Trophoblast cell (in vitro differentiated cells and primary cell): Measurements from ENCODE around the gene BMP2.

Experiments used
- DNase-seq, 2 donors: peaks; one replicate each; pipeline ENCODE4 v3.0.0-alpha.2; 2016
- H2AFZ ChIP-seq: 2 replicates; pipeline ENCODE4 v1.6.1; 2013; ENCODE audit warnings: low read length, moderate library complexity, mild to moderate bottlenecking; ENCODE audit not compliant: insufficient read depth, poor library complexity
- H2AK5ac ChIP-seq: 2 replicates; pipeline ENCODE4 v1.6.1; 2013; ENCODE audit warnings: mild to moderate bottlenecking, low read length
- H2BK120ac ChIP-seq: 2 replicates; pipeline ENCODE4 v1.6.1; 2013; ENCODE audit warnings: low read length, mild to moderate bottlenecking, moderate library complexity; ENCODE audit not compliant: insufficient read depth, poor library complexity
- H2BK12ac ChIP-seq: 2 replicates; pipeline ENCODE4 v1.6.1; 2013; ENCODE audit warnings: mild to moderate bottlenecking, low read length, moderate library complexity
- H2BK5ac ChIP-seq: 2 replicates; pipeline ENCODE4 v1.6.1; 2013; ENCODE audit warnings: low read length, low read depth, moderate library complexity, mild to moderate bottlenecking; ENCODE audit not compliant: poor library complexity
- H3K14ac ChIP-seq: 2 replicates; pipeline ENCODE4 v1.6.1; 2013; ENCODE audit warnings: mild to moderate bottlenecking, low read length
- H3K18ac ChIP-seq: 2 replicates; pipeline ENCODE4 v1.6.1; 2013; ENCODE audit warnings: mild to moderate bottlenecking, low read length
- H3K23ac ChIP-seq: 2 replicates; pipeline ENCODE4 v1.6.1; 2013; ENCODE audit warnings: low read length
- H3K27ac ChIP-seq: 2 replicates; pipeline ENCODE4 v1.5.1; 2013; ENCODE audit warnings: low read depth, mild to moderate bottlenecking, inconsistent platforms, low read length, moderate library complexity
- H3K27me3 ChIP-seq: 2 replicates; pipeline ENCODE4 v1.6.1; 2013; ENCODE audit warnings: inconsistent platforms, mild to moderate bottlenecking, low read length, moderate library complexity; ENCODE audit not compliant: insufficient read depth
- H3K36me3 ChIP-seq, 2 experiments: 1 replicate in 1 of 2; 2 replicates in 1 of 2; pipeline ENCODE4 v1.6.1; 2013; ENCODE audit warnings: low read length in 2 of 2, mild to moderate bottlenecking in 2 of 2, moderate library complexity in 1 of 2; ENCODE audit not compliant: insufficient read depth in 2 of 2, control insufficient read depth in 1 of 2
- H3K4ac ChIP-seq: 2 replicates; pipeline ENCODE4 v1.6.1; 2013; ENCODE audit warnings: low read depth, mild to moderate bottlenecking, low read length, moderate library complexity
- H3K4me1 ChIP-seq, 2 experiments: 1 replicate in 1 of 2; 2 replicates in 1 of 2; pipeline ENCODE4 v1.6.1; 2013; ENCODE audit warnings: low read length in 2 of 2, mild to moderate bottlenecking in 2 of 2, moderate library complexity in 1 of 2; ENCODE audit not compliant: insufficient read depth in 2 of 2, control insufficient read depth in 1 of 2
- H3K4me2 ChIP-seq: 2 replicates; pipeline ENCODE4 v1.6.1; 2013; ENCODE audit warnings: inconsistent platforms, mild to moderate bottlenecking, low read length, moderate library complexity
- H3K4me3 ChIP-seq: 2 replicates; pipeline ENCODE4 v1.5.1; 2013; ENCODE audit warnings: mild to moderate bottlenecking, low read depth, low read length, inconsistent platforms
- H3K79me1 ChIP-seq: one replicate; pipeline ENCODE4 v1.6.1; 2013; ENCODE audit warnings: low read length
- H3K79me2 ChIP-seq: 2 replicates; pipeline ENCODE4 v1.6.1; 2013; ENCODE audit warnings: low read length, mild to moderate bottlenecking; ENCODE audit not compliant: control insufficient read depth, insufficient read depth, poor library complexity
- H3K9ac ChIP-seq: 2 replicates; pipeline ENCODE4 v1.6.1; 2013; ENCODE audit warnings: mild to moderate bottlenecking, low read length
- H3K9me3 ChIP-seq: 2 replicates; pipeline ENCODE4 v1.6.1; 2013; ENCODE audit warnings: low read depth, mild to moderate bottlenecking, control low read depth, inconsistent platforms, low read length; ENCODE audit not compliant: insufficient read depth
- H4K12ac ChIP-seq: 2 replicates; pipeline ENCODE4 v1.6.1; 2013; ENCODE audit warnings: low read depth, mild to moderate bottlenecking, low read length, moderate library complexity
- H4K8ac ChIP-seq: 2 replicates; pipeline ENCODE4 v1.6.1; 2013; ENCODE audit warnings: low read depth, mild to moderate bottlenecking, low read length, moderate library complexity
- H4K91ac ChIP-seq: one replicate; pipeline ENCODE4 v1.6.1; 2013; ENCODE audit warnings: low read depth, mild to moderate bottlenecking, low read length, moderate library complexity
- WGBS: extraction: QIAGEN DNeasy Blood & Tissue Kit; methylation state at CpG from one replicate; pipeline ENCODE4 v1.1.7; 2013; ENCODE audit warnings: missing lambda C conversion rate; ENCODE audit not compliant: insufficient read length, insufficient coverage; ENCODE audit errors: extremely low coverage; 5-methylcytosine and 5-hydroxymethylcytosine counted together

The BMP2 gene

DNA sequence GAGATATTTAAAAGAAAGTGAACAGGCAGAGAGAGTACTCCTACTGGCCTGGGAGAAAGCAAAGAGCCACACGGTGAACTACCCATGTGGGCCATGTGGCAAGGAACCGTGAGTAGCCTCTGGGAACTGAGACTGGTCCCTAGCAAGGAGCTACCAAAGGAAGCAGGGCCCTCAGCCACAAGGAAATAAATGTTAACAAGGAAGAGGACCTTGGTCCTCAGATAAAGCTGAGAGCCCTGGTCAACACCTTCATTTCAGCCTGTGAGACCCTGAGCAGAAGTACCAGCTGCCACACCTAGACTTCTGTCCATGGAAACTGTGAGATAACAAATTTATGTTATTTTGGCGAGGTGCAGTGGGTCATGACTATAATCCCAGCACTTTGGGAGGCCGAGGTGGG is 25.3 kb downstream of the BMP2 start:
- H2BK120ac ChIP-seq: no peak overlapping the region
- H4K91ac ChIP-seq: no peak overlapping the region
- no peak overlapping the region for H2AK5ac ChIP-seq
- no peak overlapping the region for H2BK12ac ChIP-seq
- no peak overlapping the region for H3K4me3 ChIP-seq
- no peak overlapping the region for H2AFZ ChIP-seq
- no peaks in the 10 kb centered on the region for H3K79me2 ChIP-seq
- no peak overlapping the region for H3K23ac ChIP-seq
- WGBS: no CpG with 5 or more reads among the region's 4 CpGs
- no peaks in the 10 kb centered on the region for H3K36me3 ChIP-seq
- H3K27me3 ChIP-seq: no peaks in the 10 kb centered on the region
- H3K4me1 ChIP-seq: no peaks in the 10 kb centered on the region
- no peak overlapping the region for H4K8ac ChIP-seq
- no peak overlapping the region for H4K12ac ChIP-seq
- H3K79me1 ChIP-seq: no peaks in the 10 kb centered on the region
- no peak overlapping the region for H3K4me2 ChIP-seq
- H3K18ac ChIP-seq: no peak overlapping the region
- H3K9me3 ChIP-seq: no peaks in the 10 kb centered on the region
- DNase-seq: no peak
- H3K27ac ChIP-seq: no peak overlapping the region
- H3K14ac ChIP-seq: no peak overlapping the region
- H3K4ac ChIP-seq: no peak overlapping the region
- no peak overlapping the region for H3K9ac ChIP-seq
- no peak overlapping the region for H2BK5ac ChIP-seq

DNA sequence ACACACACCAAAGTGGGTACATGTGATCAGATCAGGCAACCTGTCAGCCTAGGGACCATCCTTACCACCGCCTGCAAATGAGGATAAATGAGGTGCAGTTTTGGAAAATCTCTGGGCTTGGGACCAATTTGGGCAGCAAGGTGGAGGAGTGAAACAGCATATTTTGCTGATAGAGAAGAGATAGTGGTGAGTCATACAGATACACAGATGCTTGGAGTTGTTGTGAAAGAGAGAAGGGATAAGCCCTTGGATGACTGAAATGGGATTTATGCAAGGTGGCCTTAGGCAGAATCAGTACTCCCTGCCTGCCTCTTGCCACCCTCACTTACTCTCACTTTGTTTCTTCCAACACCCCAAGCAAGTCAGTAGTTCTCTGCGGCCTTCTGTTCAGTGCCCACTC is 34.7 kb downstream of the BMP2 start:
- H2AK5ac ChIP-seq: no peak overlapping the region
- H3K27ac ChIP-seq: no peak overlapping the region
- no peaks in the 10 kb centered on the region for H3K9me3 ChIP-seq
- no peaks in the 10 kb centered on the region for H3K27me3 ChIP-seq
- H2AFZ ChIP-seq: no peak overlapping the region
- H3K23ac ChIP-seq: peak overlapping the region; percentile 93
- no peak overlapping the region for H3K9ac ChIP-seq
- no peak overlapping the region for H3K4me3 ChIP-seq
- H4K8ac ChIP-seq: no peak overlapping the region
- H4K12ac ChIP-seq: no peak overlapping the region
- H2BK5ac ChIP-seq: no peak overlapping the region
- no peak overlapping the region for H3K4ac ChIP-seq
- no peaks in the 10 kb centered on the region for H3K4me1 ChIP-seq
- no peaks in the 10 kb centered on the region for H3K79me2 ChIP-seq
- no peak overlapping the region for H3K14ac ChIP-seq
- H3K18ac ChIP-seq: no peak overlapping the region
- WGBS: no CpG with 5 or more reads among the region's 2 CpGs
- H2BK120ac ChIP-seq: no peak overlapping the region
- no peaks in the 10 kb centered on the region for H3K79me1 ChIP-seq
- no peaks in the 10 kb centered on the region for H3K36me3 ChIP-seq
- no peak overlapping the region for H2BK12ac ChIP-seq
- H4K91ac ChIP-seq: no peak overlapping the region
- peak in 1 of 2 donors; percentile 10 for DNase-seq
- no peak overlapping the region for H3K4me2 ChIP-seq

DNA sequence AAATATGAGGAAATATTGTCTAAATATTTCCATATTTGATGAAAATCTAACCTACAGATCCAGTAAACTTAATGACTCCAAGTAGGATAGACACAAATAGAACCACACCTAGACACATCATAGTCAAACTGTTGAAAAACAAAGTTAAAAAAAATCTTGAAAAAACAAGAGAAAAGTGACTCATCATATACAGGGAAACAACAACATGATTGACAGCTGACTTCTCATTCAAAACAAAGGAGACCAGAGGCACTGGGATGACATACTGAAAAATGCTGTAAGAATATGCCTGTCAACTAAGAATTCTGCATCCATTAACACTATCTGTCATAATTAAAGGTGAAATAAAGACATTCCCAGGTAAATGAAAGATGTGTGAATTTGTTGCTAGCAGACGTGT is 38.8 kb downstream of the BMP2 start:
- Histone ChIP-seq H3K14ac (no peak overlapping the region), H3K27me3 (no peaks in the 10 kb centered on the region), H3K79me1 (no peaks in the 10 kb centered on the region), H2BK5ac (no peak overlapping the region), H2AK5ac (no peak overlapping the region), H3K23ac (no peak overlapping the region), H4K12ac (no peak overlapping the region), H3K9ac (no peak overlapping the region), H2BK12ac (no peak overlapping the region), H2AFZ (no peak overlapping the region), H4K8ac (no peak overlapping the region), H3K27ac (no peak overlapping the region), H2BK120ac (no peak overlapping the region), H3K79me2 (no peaks in the 10 kb centered on the region), H3K4me1 (no peaks in the 10 kb centered on the region), H3K18ac (no peak overlapping the region), H3K9me3 (no peaks in the 10 kb centered on the region), H3K4me2 (no peak overlapping the region), H3K4me3 (no peak overlapping the region), H4K91ac (no peak overlapping the region), H3K4ac (no peak overlapping the region), H3K36me3 (no peaks in the 10 kb centered on the region)
- no peak for DNase-seq
- WGBS: no CpG with 5 or more reads among the region's 1 CpG

DNA sequence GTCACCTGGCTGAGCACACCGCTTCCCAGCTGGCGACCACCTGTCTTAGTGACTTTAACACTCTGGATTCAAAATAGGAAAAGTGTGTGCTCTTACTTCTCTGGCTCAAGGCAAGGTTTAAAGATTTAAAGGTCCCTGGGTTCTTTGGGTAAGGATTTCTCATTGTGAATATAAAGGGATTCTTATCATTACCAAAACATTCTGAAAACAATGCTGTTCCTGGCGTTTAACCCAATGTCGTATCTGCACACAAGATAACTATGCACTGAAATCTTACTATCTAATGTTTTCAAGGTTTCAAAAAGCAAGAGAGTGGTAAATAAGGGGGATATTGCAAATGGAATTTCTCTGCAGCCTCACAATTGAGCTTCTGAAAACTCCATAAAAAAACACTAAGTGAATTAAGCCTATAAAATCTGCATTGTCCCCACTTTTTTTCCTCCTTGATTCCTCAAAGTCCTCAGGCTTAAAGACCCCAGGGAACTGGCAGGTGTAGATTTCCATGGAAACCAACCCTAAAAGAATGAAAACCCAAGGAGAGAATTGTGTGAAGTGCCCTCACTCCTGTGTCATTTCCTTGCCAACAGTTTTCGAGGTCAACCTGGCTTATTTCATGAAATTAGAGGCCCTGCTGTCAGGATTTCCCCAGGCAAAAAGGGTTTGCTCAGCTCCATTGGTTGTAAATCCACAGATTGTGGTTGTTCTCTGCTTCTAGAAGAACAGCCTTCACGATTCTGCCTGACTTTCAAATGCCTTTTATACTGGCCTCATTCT is 44.0 kb downstream of the BMP2 start:
- H3K27ac ChIP-seq: no peak overlapping the region
- no peak overlapping the region for H3K23ac ChIP-seq
- no peak for DNase-seq
- H3K79me1 ChIP-seq: no peaks in the 10 kb centered on the region
- no peaks in the 10 kb centered on the region for H3K79me2 ChIP-seq
- no peak overlapping the region for H4K12ac ChIP-seq
- no peak overlapping the region for H3K4me3 ChIP-seq
- H3K4ac ChIP-seq: no peak overlapping the region
- no peak overlapping the region for H2AK5ac ChIP-seq
- H3K4me2 ChIP-seq: no peak overlapping the region
- H3K27me3 ChIP-seq: no peaks in the 10 kb centered on the region
- no peak overlapping the region for H3K14ac ChIP-seq
- H3K9ac ChIP-seq: no peak overlapping the region
- no peak overlapping the region for H2BK12ac ChIP-seq
- no peak overlapping the region for H3K18ac ChIP-seq
- H3K4me1 ChIP-seq: no peaks in the 10 kb centered on the region
- H3K9me3 ChIP-seq: no peaks in the 10 kb centered on the region
- no peak overlapping the region for H2AFZ ChIP-seq
- no peak overlapping the region for H4K8ac ChIP-seq
- H2BK120ac ChIP-seq: no peak overlapping the region
- H2BK5ac ChIP-seq: no peak overlapping the region
- H4K91ac ChIP-seq: no peak overlapping the region
- no CpG with 5 or more reads among the region's 6 CpGs for WGBS
- no peaks in the 10 kb centered on the region for H3K36me3 ChIP-seq
